Measurements from ENCODE around the gene MRPL41. TPM values are rescaled to one million over a fixed set of nuclear protein-coding genes. Genes with fewer than 3 reads are reported as not detected.
"Not testable (repeated sequence)": the region's sequence is repeated elsewhere in the genome, so short reads cannot be mapped to it uniquely, and the experiment has no call there.

The MRPL41 gene
- 10 to 100 TPM; 18.4 to 36.5 (median 29.6) TPM for total RNA-seq

DNA sequence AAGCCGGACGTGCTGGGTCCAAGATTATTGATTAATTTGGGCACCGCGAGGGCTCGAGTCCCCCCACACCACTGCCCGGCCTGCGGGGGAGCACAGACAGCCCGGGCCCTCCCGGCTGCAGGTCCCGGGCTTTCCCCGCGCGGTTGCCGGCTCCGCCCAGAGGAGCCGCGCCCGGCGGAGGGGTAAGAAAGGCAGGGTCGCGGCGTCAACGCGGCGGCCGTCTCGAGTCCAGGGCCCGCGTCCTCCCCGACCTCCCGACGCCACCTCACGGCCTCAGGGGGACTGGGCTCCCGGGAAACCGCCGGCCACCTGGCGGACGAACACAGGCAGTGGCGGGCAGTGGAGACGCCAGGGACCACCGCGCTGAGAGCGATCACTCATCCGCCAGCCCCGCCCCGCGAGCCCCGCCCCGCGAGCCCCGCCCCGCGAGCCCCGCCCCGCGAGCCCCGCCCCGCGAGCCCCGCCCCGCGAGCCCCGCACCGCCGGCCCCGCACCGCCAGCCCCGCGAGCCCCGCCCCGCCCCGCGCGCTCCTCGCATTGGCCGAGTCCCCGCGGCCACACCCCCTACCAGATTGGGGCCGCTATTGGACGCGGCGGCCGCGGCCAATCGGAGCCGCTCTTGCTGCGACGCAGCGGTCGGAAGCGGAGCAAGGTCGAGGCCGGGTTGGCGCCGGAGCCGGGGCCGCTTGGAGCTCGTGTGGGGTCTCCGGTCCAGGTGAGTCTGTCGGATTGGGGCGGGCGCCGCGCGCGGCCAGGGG lies at the start of gene MRPL41:
MRPL41 (plus strand) TSS at position 616 of the 758 bp plus-strand sequence. CDS start 203 bp downstream, outside the sequence.
- WGBS, 10 experiments, result no CpG with 5 or more reads among the region's 106 CpGs
- Histone ChIP-seq H3K4me1 (replicated peaks in 1 of 2) (peaks cover 4 to 5% of the 10 kb centered on the region in 2 donors), H3K4me3 (peak within 1 kb of the TSS; percentile 64 to 95 (median 79)), H3K27ac (peak within 1 kb of the TSS; percentile 84 to 90)
- in situ Hi-C loops (cut with MboI; ENCODE audit: low pct_unique_long_range_greater_than_20kb in 2 of 9, low sequenced_read_pairs in 9 of 9, unreplicated experiment in 9 of 9), result no loop called here
- peak; percentile 78 to 90 (median 85) for ATAC-seq (replicated peaks in 6 of 8)

DNA sequence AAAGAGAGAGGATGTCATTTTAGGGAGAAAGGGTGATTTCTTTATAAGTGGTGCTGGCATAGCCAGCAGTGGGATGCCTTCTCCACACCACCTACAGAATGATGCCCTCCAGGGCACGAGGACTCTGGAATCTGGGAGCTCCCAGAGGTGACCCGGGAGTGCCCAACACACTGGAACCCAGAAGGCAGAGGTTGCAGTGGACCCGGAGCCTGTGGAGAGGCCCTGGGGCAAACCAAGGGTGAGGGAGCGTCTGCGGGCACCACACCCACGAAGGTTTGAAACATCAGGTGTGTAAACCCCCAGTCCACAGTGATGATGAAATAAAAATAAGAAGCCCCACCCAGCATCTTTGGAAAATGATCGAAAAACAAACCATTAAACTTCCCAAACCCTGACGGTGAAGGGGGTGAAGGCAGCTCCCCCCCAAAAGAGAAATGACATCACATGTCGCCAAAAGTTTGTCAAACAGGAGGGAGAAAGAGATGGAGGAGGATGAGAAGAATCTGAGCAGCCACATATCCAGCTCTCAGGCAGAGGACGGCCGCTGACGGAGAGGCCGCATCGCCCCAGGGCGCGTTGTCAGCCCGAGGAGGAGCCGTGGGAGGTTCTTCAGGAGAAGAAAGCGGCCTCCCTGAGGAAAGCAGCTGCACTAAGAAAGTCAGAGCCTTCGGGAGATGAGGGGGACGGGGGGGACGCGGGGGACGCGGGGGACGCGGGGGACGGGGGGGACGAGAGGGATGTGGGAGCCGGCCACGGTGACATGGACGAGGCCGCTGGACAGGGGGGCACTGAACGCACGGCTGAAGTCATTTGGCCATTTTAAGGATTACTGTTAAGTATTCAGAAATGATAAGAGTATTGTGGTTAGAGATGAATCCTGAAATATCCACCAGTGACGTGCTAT lies 49.4 kb upstream of the MRPL41 start:
- in situ Hi-C loops (cut with MboI; ENCODE audit: low pct_unique_long_range_greater_than_20kb in 2 of 9, low sequenced_read_pairs in 9 of 9, unreplicated experiment in 9 of 9), result no loop called here
- Histone ChIP-seq H3K27ac (no peak overlapping the region), H3K4me3 (no peak overlapping the region), H3K4me1 (replicated peaks in 1 of 2) (no peaks in the 10 kb centered on the region)
- no peak for ATAC-seq (replicated peaks in 6 of 8)
- 70 to 100% (median 81%) methylated on average over 1 to 8 of the region's 36 CpGs; no CpG with 5 or more reads in 2 of the 10 experiments for WGBS, 10 experiments

GRCh38 chr9:137504432-137504777 lies 47.3 kb upstream of the MRPL41 start:
- no peak for ATAC-seq (replicated peaks in 6 of 8)
- Histone ChIP-seq H3K4me3 (no peak overlapping the region), H3K4me1 (replicated peaks in 1 of 2) (no peaks in the 10 kb centered on the region), H3K27ac (no peak overlapping the region)
- in situ Hi-C loops (cut with MboI; ENCODE audit: low pct_unique_long_range_greater_than_20kb in 2 of 9, low sequenced_read_pairs in 9 of 9, unreplicated experiment in 9 of 9), result no loop called here
- 48 to 100% (median 88%) methylated on average over 1 to 7 of the region's 7 CpGs; no CpG with 5 or more reads in 2 of the 10 experiments for WGBS, 10 experiments

DNA sequence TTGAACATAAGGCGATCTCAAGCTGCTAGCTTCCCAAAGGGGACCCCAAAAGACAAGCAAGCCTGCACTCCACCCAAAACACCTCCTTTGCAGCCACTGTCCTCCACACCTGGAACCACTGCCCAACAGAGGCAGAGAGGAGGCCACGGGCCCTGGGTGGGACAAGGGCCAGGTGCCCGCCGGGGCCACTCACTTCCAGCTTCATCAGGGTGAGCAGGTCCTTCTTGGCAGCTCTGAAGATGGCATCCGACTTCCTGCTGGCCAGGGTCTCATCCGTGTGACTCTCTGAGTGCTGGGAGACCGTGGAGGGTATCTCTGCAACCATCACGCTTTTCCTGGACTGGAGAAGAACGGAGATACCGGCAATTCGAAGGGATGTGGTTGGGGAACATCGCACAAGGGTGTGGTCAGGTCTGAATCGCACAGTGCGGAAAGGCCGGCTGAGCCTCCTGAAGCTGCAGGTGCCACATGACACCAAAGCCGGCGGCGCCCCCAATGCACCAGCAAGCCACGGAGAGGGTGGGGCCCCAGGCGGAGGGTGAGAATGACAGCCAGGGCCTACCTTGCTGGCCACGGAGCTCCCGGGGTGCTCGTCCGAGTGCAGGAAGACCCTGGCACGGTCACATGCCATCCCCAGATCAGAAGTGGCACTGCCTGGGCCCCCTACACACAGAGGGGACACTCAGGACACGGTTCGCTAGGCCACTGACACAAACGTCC lies 46.1 kb upstream of the MRPL41 start:
- H3K4me1 ChIP-seq (replicated peaks in 1 of 2), result no peaks in the 10 kb centered on the region
- no peak overlapping the region for H3K4me3 ChIP-seq
- H3K27ac ChIP-seq, result no peak overlapping the region
- 80 to 100% (median 95%) methylated on average over 1 to 12 of the region's 28 CpGs; no CpG with 5 or more reads in 1 of the 10 experiments for WGBS, 10 experiments
- no peak for ATAC-seq (replicated peaks in 6 of 8)
- in situ Hi-C loops (cut with MboI; ENCODE audit: low pct_unique_long_range_greater_than_20kb in 2 of 9, low sequenced_read_pairs in 9 of 9, unreplicated experiment in 9 of 9), result no loop called here

- 53 to 100% (median 88%) methylated on average over 2 to 10 of the region's 15 CpGs; no CpG with 5 or more reads in 3 of the 10 experiments for WGBS, 10 experiments
Measured at GRCh38 chr9:137506274-137506673, 45.4 kb upstream of the MRPL41 start.

GRCh38 chr9:137506702-137507171 lies 44.9 kb upstream of the MRPL41 start:
- in situ Hi-C loops (cut with MboI; ENCODE audit: low pct_unique_long_range_greater_than_20kb in 2 of 9, low sequenced_read_pairs in 9 of 9, unreplicated experiment in 9 of 9), result no loop called here
- Histone ChIP-seq H3K4me1 (replicated peaks in 1 of 2) (peaks cover 0 to under 1% of the 10 kb centered on the region in 2 donors), H3K4me3 (no peak overlapping the region), H3K27ac (no peak overlapping the region)
- peak in 6 of 8 experiments; percentile 12 to 93 (median 54) for ATAC-seq (replicated peaks in 6 of 8)
- 0 to 89% (median 73%) methylated on average over 1 to 21 of the region's 26 CpGs; no CpG with 5 or more reads in 4 of the 10 experiments for WGBS, 10 experiments

More at GRCh38 chr9:137506274-137506673, 45.4 kb upstream of the MRPL41 start:
- peak in 1 of 8 experiments; percentile 7 for ATAC-seq (replicated peaks in 6 of 8)
- H3K27ac ChIP-seq, result no peak overlapping the region
- no peaks in the 10 kb centered on the region for H3K4me1 ChIP-seq (replicated peaks in 1 of 2)
- no peak overlapping the region for H3K4me3 ChIP-seq
- in situ Hi-C loops (cut with MboI; ENCODE audit: low pct_unique_long_range_greater_than_20kb in 2 of 9, low sequenced_read_pairs in 9 of 9, unreplicated experiment in 9 of 9), result no loop called here

GRCh38 chr9:137509198-137509597 lies 42.5 kb upstream of the MRPL41 start:
- in situ Hi-C loops (cut with MboI; ENCODE audit: low pct_unique_long_range_greater_than_20kb in 2 of 9, low sequenced_read_pairs in 9 of 9, unreplicated experiment in 9 of 9), result no loop called here
- H3K4me3 ChIP-seq, result no peak overlapping the region
- WGBS, 10 experiments, result 77 to 100% (median 87%) methylated on average over 3 to 14 of the region's 14 CpGs; no CpG with 5 or more reads in 1 of the 10 experiments
- no peak overlapping the region for H3K27ac ChIP-seq
- no peak for ATAC-seq (replicated peaks in 6 of 8)
- peaks cover 0 to 4% of the 10 kb centered on the region in 2 donors for H3K4me1 ChIP-seq (replicated peaks in 1 of 2)

DNA sequence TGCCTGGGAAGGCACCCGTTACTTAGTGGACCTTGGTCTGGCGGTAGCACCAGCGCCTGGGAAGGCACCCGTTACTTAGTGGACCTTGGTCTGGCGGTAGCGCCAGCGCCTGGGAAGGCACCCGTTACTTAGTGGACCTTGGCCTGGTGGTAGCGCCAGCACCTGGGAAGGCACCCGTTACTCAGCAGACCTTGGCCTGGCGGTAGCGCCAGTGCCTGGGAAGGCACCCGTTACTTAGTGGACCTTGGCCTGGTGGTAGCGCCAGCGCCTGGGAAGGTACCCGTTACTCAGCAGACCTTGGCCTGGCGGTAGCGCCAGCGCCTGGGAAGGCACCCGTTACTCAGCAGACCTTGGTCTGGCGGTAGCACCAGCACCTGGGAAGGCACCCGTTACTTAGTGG lies 40.6 kb upstream of the MRPL41 start:
- H3K4me1 ChIP-seq (replicated peaks in 1 of 2); H3K4me3 ChIP-seq; in situ Hi-C loops (cut with MboI; ENCODE audit: low pct_unique_long_range_greater_than_20kb in 2 of 9, low sequenced_read_pairs in 9 of 9, unreplicated experiment in 9 of 9); H3K27ac ChIP-seq; ATAC-seq (replicated peaks in 6 of 8): not testable (repeated sequence)
- 91 to 100% (median 100%) methylated on average over 2 to 13 of the region's 22 CpGs; no CpG with 5 or more reads in 3 of the 10 experiments for WGBS, 10 experiments

DNA sequence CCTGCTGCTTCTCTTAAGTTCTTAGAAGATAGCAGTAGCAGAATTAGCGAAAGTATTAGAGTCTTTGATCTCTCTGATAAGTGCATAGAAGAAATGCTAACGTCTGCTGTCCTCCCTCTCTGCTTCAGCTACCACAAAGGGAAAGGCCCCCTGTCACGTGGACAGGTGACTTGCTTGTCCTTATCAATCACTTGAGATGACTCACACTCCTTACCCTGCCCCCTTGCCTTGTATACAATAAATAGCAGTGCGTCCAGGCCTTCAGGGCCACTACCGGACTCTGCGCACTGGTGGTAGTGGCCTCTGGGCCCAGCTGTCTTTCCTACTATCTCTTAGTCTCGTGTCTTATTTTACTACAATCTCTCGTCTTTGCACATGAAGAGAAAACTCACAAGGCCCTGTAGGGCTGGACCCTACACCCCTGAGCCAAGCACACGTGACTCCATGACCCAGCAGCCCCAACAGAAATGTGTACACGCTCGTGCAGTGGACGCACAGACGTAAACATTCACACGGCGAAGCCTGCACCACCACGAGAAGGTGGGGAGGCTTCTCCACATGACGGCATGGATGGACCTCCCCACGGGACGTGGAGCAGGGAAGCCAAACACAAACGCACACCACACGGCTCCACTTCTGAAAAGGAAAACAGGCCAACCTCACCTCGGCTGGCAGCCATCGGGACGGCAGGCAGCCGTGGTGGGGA lies 39.8 kb upstream of the MRPL41 start:
- in situ Hi-C loops (cut with MboI; ENCODE audit: low pct_unique_long_range_greater_than_20kb in 2 of 9, low sequenced_read_pairs in 9 of 9, unreplicated experiment in 9 of 9), result no loop called here
- 56 to 100% (median 80%) methylated on average over 1 to 7 of the region's 25 CpGs; no CpG with 5 or more reads in 5 of the 10 experiments for WGBS, 10 experiments
- Histone ChIP-seq H3K27ac (peak overlapping the region in 1 of 2 donors; percentile 5), H3K4me1 (replicated peaks in 1 of 2) (peaks cover 0 to 4% of the 10 kb centered on the region in 2 donors), H3K4me3 (no peak overlapping the region)
- ATAC-seq (replicated peaks in 6 of 8), result peak in 5 of 8 experiments; percentile 28 to 70 (median 67)

DNA sequence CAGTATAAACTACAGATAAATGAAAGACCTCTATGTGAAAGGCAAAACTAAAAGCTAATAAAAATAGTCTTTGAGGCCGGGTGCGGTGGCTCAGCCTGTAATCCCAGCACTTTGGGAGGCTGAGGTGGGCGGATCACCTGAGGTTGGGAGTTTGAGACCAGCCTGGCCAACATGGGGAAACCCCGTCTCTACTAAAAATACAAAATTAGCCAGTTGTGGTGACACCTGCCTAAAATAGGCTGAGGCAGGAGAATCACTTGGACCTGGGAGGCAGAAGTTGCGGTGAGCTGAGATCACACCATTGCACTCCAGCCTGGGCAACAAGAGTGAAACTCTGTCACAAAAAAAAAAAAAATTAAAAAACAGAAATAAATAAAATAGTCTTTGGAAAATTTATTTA lies 38.5 kb upstream of the MRPL41 start:
- in situ Hi-C loops (cut with MboI; ENCODE audit: low pct_unique_long_range_greater_than_20kb in 2 of 9, low sequenced_read_pairs in 9 of 9, unreplicated experiment in 9 of 9), result not testable (repeated sequence)

DNA sequence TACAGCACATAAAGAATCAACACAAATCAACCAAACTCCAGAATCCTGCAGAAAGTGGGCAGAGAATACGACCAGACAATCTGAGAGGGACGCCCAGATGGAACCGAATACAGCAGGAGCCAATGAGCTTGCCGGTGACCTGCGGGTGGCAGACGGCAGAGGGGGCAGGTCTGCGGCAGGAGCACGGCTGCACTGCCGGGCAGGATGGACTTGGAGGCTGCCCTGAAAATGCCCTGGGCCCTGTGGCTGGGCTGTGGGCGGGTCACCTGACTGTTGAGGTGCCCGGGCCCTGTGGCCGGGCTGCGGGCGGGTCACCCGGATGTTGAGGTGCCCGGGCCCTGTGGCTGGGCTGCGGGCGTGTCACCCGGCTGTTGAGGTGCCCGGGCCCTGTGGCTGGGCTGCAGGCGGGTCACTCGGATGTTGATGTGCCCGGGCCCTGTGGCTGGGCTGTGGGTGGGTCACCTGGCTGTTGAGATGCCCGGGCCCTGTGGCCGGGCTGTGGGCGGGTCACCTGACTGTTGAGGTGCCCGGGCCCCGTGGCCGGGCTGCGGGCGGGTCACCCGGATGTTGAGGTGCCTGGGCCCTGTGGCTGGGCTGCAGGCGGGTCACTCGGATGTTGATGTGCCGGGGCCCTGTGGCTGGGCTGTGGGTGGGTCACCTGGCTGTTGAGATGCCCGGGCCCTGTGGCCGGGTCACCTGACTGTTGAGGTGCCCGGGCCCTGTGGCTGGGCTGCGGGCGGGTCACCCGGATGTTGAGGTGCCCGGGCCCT lies 37.7 kb upstream of the MRPL41 start:
- H3K4me1 ChIP-seq (replicated peaks in 1 of 2); ATAC-seq (replicated peaks in 6 of 8); H3K4me3 ChIP-seq; in situ Hi-C loops (cut with MboI; ENCODE audit: low pct_unique_long_range_greater_than_20kb in 2 of 9, low sequenced_read_pairs in 9 of 9, unreplicated experiment in 9 of 9); H3K27ac ChIP-seq: not testable (repeated sequence)
- 11 to 100% (median 55%) methylated on average over 1 to 8 of the region's 42 CpGs; no CpG with 5 or more reads in 5 of the 10 experiments for WGBS, 10 experiments

More for the DNA sequence above, 38.5 kb upstream of the MRPL41 start:
- not testable (repeated sequence) for H3K4me3 ChIP-seq; H3K27ac ChIP-seq; ATAC-seq (replicated peaks in 6 of 8); H3K4me1 ChIP-seq (replicated peaks in 1 of 2)
- WGBS, 10 experiments, result 73 to 93% (median 81%) methylated on average over 2 to 5 of the region's 5 CpGs; no CpG with 5 or more reads in 1 of the 10 experiments
